HL-60 (cell line): ENCODE data around the gene STX8.
A peak's percentile ranks its signal among the peaks of the same experiment; 100 is the strongest.
"Not testable (repeated sequence)": the region's sequence is repeated elsewhere in the genome, so short reads cannot be mapped to it uniquely, and the experiment has no call there.

Experiments used
- DNase-seq, 2 experiments: peaks; one replicate each; pipeline ENCODE4 v3.0.0-alpha.2; 2010 to 2020; ENCODE audit warnings: low read depth in 1 of 2, low spot score in 1 of 2
- H3K27ac ChIP-seq: fragments of 250-450 bp; sonication (Bioruptor Pico); replicated peaks from 2 replicates; pipeline ENCODE4 v1.5.1; 2020; ENCODE audit warnings: mild to moderate bottlenecking, moderate library complexity
- H3K27me3 ChIP-seq: fragments of 250-450 bp; sonication (Bioruptor Pico); 2 replicates; pipeline ENCODE4 v1.5.1; 2021; ENCODE audit warnings: mild to moderate bottlenecking, moderate library complexity; ENCODE audit not compliant: insufficient read depth, poor library complexity, severe bottlenecking
- H3K4me3 ChIP-seq: replicated peaks from 2 replicates; pipeline ENCODE4 v1.5.1; 2011; ENCODE audit warnings: mild to moderate bottlenecking, control low read depth, low read length; ENCODE audit not compliant: insufficient read depth
- GABPA ChIP-seq: IDR thresholded peaks from 2 replicates; pipeline ENCODE4 v1.6.1; 2012; ENCODE audit warnings: low read depth
- POLR2AphosphoS5 ChIP-seq: IDR thresholded peaks from 2 replicates; pipeline ENCODE4 v1.6.1; 2012; ENCODE audit warnings: low read depth
- SPI1 ChIP-seq: IDR thresholded peaks from 2 replicates; pipeline ENCODE4 v1.6.1; 2012; ENCODE audit warnings: low read depth, mild to moderate bottlenecking, borderline replicate concordance
- TF ChIP-seq, protein P1 (sequence below): IDR thresholded peaks from 2 replicates; pipeline ENCODE4 v1.6.1; 2012; ENCODE audit warnings: low read depth; ENCODE audit not compliant: insufficient replicate concordance
- TF ChIP-seq, protein P2 (sequence below): IDR thresholded peaks from one replicate; pipeline ENCODE4 v1.5.1; 2011; ENCODE audit warnings: low read length, control low read depth, inconsistent platforms; ENCODE audit not compliant: insufficient read depth

The STX8 gene

GRCh38 chr17:9615486-9615885 is 39.9 kb upstream of the STX8 start:
- TF ChIP-seq GABPA (no peak), SPI1 (no peak), POLR2AphosphoS5 (no peak)
- TF ChIP-seq, protein P1, sequence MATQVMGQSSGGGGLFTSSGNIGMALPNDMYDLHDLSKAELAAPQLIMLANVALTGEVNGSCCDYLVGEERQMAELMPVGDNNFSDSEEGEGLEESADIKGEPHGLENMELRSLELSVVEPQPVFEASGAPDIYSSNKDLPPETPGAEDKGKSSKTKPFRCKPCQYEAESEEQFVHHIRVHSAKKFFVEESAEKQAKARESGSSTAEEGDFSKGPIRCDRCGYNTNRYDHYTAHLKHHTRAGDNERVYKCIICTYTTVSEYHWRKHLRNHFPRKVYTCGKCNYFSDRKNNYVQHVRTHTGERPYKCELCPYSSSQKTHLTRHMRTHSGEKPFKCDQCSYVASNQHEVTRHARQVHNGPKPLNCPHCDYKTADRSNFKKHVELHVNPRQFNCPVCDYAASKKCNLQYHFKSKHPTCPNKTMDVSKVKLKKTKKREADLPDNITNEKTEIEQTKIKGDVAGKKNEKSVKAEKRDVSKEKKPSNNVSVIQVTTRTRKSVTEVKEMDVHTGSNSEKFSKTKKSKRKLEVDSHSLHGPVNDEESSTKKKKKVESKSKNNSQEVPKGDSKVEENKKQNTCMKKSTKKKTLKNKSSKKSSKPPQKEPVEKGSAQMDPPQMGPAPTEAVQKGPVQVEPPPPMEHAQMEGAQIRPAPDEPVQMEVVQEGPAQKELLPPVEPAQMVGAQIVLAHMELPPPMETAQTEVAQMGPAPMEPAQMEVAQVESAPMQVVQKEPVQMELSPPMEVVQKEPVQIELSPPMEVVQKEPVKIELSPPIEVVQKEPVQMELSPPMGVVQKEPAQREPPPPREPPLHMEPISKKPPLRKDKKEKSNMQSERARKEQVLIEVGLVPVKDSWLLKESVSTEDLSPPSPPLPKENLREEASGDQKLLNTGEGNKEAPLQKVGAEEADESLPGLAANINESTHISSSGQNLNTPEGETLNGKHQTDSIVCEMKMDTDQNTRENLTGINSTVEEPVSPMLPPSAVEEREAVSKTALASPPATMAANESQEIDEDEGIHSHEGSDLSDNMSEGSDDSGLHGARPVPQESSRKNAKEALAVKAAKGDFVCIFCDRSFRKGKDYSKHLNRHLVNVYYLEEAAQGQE = no peak
- TF ChIP-seq, protein P2, sequence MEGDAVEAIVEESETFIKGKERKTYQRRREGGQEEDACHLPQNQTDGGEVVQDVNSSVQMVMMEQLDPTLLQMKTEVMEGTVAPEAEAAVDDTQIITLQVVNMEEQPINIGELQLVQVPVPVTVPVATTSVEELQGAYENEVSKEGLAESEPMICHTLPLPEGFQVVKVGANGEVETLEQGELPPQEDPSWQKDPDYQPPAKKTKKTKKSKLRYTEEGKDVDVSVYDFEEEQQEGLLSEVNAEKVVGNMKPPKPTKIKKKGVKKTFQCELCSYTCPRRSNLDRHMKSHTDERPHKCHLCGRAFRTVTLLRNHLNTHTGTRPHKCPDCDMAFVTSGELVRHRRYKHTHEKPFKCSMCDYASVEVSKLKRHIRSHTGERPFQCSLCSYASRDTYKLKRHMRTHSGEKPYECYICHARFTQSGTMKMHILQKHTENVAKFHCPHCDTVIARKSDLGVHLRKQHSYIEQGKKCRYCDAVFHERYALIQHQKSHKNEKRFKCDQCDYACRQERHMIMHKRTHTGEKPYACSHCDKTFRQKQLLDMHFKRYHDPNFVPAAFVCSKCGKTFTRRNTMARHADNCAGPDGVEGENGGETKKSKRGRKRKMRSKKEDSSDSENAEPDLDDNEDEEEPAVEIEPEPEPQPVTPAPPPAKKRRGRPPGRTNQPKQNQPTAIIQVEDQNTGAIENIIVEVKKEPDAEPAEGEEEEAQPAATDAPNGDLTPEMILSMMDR = no peak
- Histone ChIP-seq H3K4me3 (no peak overlapping the region), H3K27me3 (no peaks in the 10 kb centered on the region), H3K27ac (no peak overlapping the region)
- peak in 1 of 2 experiments; percentile 1 for DNase-seq

- no peak for TF ChIP-seq SPI1
- TF ChIP-seq POLR2AphosphoS5 = no peak
- TF ChIP-seq, protein P2 = no peak
- TF ChIP-seq, protein P1 = no peak
- TF ChIP-seq GABPA = no peak
- H3K27me3 ChIP-seq = no peaks in the 10 kb centered on the region
- no peak overlapping the region for H3K27ac ChIP-seq
- no peak overlapping the region for H3K4me3 ChIP-seq
- DNase-seq = no peak
These were observed 36.4 kb upstream of the STX8 start for GRCh38 chr17:9612006-9612405.

GRCh38 chr17:9611557-9611956 is 35.9 kb upstream of the STX8 start:
- DNase-seq = no peak
- Histone ChIP-seq H3K27me3 (no peaks in the 10 kb centered on the region), H3K27ac (no peak overlapping the region), H3K4me3 (no peak overlapping the region)
- TF ChIP-seq SPI1 (no peak), GABPA (no peak), POLR2AphosphoS5 (no peak)
- TF ChIP-seq, protein P1 = no peak
- TF ChIP-seq, protein P2 = no peak

DNA sequence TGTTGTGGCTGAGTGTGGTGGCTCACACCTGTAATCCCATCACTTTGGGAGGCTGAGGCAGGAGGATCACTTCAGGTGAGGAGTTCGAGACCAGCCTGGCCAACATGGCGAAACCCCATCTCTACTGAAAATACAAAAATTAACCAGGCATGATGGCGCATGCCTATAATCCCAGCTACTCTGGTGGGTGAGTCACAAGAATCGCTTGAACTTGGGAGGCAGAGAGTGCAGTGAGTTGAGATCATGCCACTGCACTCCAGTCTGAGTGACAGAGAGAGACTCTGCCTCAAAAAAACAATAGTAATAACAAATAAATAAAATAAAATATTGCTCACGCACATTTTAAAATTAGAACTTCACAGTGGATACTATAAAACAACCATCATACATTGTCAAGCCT is 31.4 kb upstream of the STX8 start:
- H3K27ac ChIP-seq, H3K4me3 ChIP-seq, H3K27me3 ChIP-seq, DNase-seq: not testable (repeated sequence)
